Neural crest cell (in vitro differentiated cells): ENCODE data around the gene AK5. TPM values are rescaled to one million over a fixed set of nuclear protein-coding genes. Genes with fewer than 3 reads are reported as not detected.

Experiments used
- DNase-seq: peaks from one replicate; pipeline ENCODE4 v3.0.0; 2021; ENCODE audit warnings: low read depth, mixed read lengths, low spot score
- H3K27ac Mint-ChIP-seq: one replicate; pipeline ENCODE4 v1.8.0; 2021; ENCODE audit warnings: mild to moderate bottlenecking, mixed read lengths; ENCODE audit not compliant: unreplicated experiment
- H3K27me3 Mint-ChIP-seq: 2 replicates; pipeline ENCODE4 v1.8.0; 2021; ENCODE audit warnings: low read depth, mild to moderate bottlenecking, mixed read lengths
- H3K36me3 Mint-ChIP-seq: 2 replicates; pipeline ENCODE4 v1.8.0; 2021; ENCODE audit warnings: low read depth, mild to moderate bottlenecking, mixed read lengths
- H3K4me1 Mint-ChIP-seq: 2 replicates; pipeline ENCODE4 v1.8.0; 2021; ENCODE audit warnings: mixed read lengths
- H3K4me3 Mint-ChIP-seq: one replicate; pipeline ENCODE4 v1.8.0; 2021; ENCODE audit warnings: mild to moderate bottlenecking, mixed read lengths
- H3K9me3 Mint-ChIP-seq: 2 replicates; pipeline ENCODE4 v1.8.0; 2021; ENCODE audit warnings: mixed read lengths
- total RNA-seq: library from RNA; stranded (reverse); gene quantifications from 2 replicates; pipeline ENCODE4 v1.2.1, GENCODE V29; 2021
- TF ChIP-seq, protein P1 (sequence below): fragments of 200-600 bp; sonication (generic); conservative IDR thresholded peaks from 2 replicates; pipeline ENCODE4 v1.5.0; 2021; ENCODE audit warnings: antibody characterized with exemption, mild to moderate bottlenecking

Gene AK5
- total RNA-seq, 1 donor from 2014 or later, result 1.1 TPM

DNA sequence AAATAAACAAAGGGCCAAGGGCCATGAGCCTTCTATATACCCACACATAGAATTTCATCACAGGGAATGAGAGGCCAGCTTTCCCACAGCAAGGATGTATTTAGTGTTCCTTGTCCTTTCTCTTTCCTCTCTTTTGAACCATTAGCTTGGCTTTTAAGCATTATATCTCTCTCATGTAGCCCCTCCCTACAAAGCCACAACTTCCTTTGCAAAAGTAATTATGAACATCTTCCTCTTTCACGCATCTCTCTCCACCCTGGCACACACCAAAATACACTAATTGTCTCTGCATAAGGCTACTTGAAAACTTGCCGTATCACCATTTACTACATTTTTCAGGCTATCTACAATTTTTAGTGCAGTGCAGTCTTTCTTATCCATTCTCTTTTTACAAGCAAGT, 1.9 kb upstream of the AK5 start:
- DNase-seq, result no peak
- H3K4me3 Mint-ChIP-seq, result peak overlapping the region; percentile 0
- H3K36me3 Mint-ChIP-seq, result no peaks in the 10 kb centered on the region
- peaks cover 9% of the 10 kb centered on the region for H3K4me1 Mint-ChIP-seq
- no peak overlapping the region for H3K27ac Mint-ChIP-seq
- H3K27me3 Mint-ChIP-seq, result peaks cover 59% of the 10 kb centered on the region
- no peaks in the 10 kb centered on the region for H3K9me3 Mint-ChIP-seq
- TF ChIP-seq, protein P1, sequence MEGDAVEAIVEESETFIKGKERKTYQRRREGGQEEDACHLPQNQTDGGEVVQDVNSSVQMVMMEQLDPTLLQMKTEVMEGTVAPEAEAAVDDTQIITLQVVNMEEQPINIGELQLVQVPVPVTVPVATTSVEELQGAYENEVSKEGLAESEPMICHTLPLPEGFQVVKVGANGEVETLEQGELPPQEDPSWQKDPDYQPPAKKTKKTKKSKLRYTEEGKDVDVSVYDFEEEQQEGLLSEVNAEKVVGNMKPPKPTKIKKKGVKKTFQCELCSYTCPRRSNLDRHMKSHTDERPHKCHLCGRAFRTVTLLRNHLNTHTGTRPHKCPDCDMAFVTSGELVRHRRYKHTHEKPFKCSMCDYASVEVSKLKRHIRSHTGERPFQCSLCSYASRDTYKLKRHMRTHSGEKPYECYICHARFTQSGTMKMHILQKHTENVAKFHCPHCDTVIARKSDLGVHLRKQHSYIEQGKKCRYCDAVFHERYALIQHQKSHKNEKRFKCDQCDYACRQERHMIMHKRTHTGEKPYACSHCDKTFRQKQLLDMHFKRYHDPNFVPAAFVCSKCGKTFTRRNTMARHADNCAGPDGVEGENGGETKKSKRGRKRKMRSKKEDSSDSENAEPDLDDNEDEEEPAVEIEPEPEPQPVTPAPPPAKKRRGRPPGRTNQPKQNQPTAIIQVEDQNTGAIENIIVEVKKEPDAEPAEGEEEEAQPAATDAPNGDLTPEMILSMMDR, result no peak

- Mint-ChIP-seq H3K9me3 (no peaks in the 10 kb centered on the region), H3K36me3 (no peaks in the 10 kb centered on the region), H3K27ac (no peak overlapping the region), H3K27me3 (peaks cover 65% of the 10 kb centered on the region), H3K4me1 (peaks cover 9% of the 10 kb centered on the region), H3K4me3 (peak overlapping the region; percentile 74)
- TF ChIP-seq, protein P1, result no peak
- no peak for DNase-seq
Observed at GRCh38 chr1:77280962-77281361, 857 bp upstream of the AK5 start.

- Mint-ChIP-seq H3K36me3 (no peaks in the 10 kb centered on the region), H3K4me3 (peak overlapping the region; percentile 77), H3K27me3 (peaks cover 67% of the 10 kb centered on the region), H3K9me3 (no peaks in the 10 kb centered on the region), H3K27ac (no peak overlapping the region), H3K4me1 (peaks cover 9% of the 10 kb centered on the region)
- peak; percentile 42 for DNase-seq
- TF ChIP-seq, protein P1, result no peak
Observed at GRCh38 chr1:77282187-77282865, 507 bp downstream of the AK5 start.

DNA sequence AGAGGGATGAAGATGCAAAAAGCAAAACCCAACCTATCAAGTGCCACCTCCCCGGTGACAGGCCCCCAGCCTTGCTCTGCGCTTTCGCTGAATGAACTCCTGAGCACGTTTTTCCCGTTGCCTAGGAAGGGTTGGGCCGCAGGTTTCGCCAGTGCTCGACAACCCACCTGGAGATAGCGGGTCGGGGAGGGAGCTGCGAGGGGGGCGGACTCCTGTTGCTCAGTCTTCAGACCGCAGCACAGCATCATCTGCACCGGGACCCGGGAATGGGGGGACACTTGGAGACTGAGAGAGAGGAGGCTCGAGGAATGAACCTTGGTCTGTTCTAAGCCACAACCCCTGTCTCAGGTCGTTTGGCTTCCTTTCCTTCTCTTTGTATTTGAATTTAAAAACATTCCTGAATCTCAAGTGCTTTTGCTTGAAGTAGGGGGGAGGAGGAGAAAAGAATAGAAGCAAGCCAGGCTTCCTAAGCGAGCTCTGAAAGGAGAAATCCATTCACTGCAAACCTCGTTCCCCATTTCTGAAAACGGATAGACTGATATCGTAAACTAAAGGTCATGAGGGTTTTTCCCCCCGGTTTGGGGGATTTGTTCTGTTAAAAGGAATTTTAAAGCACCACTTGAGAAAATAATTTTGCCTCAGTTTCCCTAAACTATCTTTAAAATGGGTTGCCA, 1.2 kb downstream of the AK5 start:
- Mint-ChIP-seq H3K27ac (no peak overlapping the region), H3K4me1 (peaks cover 9% of the 10 kb centered on the region), H3K4me3 (peak overlapping the region; percentile 77), H3K27me3 (peaks cover 66% of the 10 kb centered on the region), H3K36me3 (no peaks in the 10 kb centered on the region), H3K9me3 (no peaks in the 10 kb centered on the region)
- DNase-seq, result no peak
- TF ChIP-seq, protein P1, result no peak

DNA sequence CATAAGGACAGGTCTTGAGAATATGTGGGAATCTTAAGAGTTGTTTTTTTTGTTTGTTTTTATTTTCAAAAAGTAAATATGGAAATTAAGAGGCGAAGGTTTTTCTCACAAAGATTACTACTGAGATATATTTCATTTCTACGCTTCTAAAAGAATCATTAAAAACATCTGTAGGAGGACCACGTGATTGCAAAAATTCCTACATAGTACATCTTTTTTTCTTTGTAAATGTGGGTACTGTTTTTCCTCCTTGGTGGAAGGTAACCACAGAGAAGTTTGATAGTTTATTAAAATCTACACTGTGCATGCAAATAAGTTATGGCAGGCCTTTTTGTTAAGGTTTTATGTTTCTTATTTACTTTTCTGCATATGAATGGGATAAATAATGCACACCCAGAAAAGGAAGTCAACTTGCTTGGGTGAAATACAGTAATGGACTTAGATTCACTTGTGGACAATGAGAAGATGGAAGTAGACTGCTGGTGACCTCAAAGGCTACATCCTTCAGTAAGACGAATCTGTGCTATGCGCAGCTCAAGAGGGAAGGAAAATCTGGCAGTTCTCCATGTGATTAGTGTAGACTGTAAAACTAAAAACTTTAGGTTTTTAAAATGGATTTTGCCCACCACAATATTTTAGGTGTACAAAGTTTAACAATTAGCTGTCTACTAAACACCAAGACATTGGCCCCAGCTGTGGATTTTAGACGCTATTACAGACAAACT, 2.0 kb downstream of the AK5 start:
- Mint-ChIP-seq H3K27ac (no peak overlapping the region), H3K4me1 (peaks cover 9% of the 10 kb centered on the region), H3K4me3 (peak overlapping the region; percentile 67), H3K9me3 (no peaks in the 10 kb centered on the region), H3K27me3 (peaks cover 59% of the 10 kb centered on the region), H3K36me3 (no peaks in the 10 kb centered on the region)
- DNase-seq, result no peak
- TF ChIP-seq, protein P1, result no peak
